Right atrium auricular region (tissue), 2 donors: ENCODE measurements around the gene NFKBIB. TPM values are rescaled to one million over a fixed set of nuclear protein-coding genes. Genes with fewer than 3 reads are reported as not detected.
"Not testable (repeated sequence)": the region's sequence is repeated elsewhere in the genome, so short reads cannot be mapped to it uniquely, and the experiment has no call there.

Experiments used
- DNase-seq: peaks from one replicate; pipeline ENCODE4 v3.0.0-alpha.2; 2019; ENCODE audit warnings: low spot score
- H3K27ac ChIP-seq, 2 donors: fragments of 200-600 bp; sonication (generic); 1 replicate in 1 of 2; 2 replicates in 1 of 2; pipeline ENCODE4 v1.5.1; 2016 to 2019
- H3K27me3 ChIP-seq, 2 donors: fragments of 200-600 bp; sonication (generic); one replicate each; pipeline versions ENCODE4 v1.5.1 to v1.6.0; 2017 to 2019
- H3K36me3 ChIP-seq: fragments of 200-600 bp; sonication (generic); one replicate; pipeline ENCODE4 v1.5.1; 2016
- H3K4me1 ChIP-seq, 2 donors: fragments of 200-600 bp; sonication (generic); one replicate each; pipeline versions ENCODE4 v1.5.1 to v1.6.0; 2017 to 2019
- H3K4me3 ChIP-seq, 2 donors: fragments of 200-600 bp; sonication (generic); 1 replicate in 1 of 2; 2 replicates in 1 of 2; pipeline ENCODE4 v1.5.1; 2017 to 2019; ENCODE audit warnings: mild to moderate bottlenecking in 1 of 2, moderate library complexity in 1 of 2
- H3K9me3 ChIP-seq, 2 donors: fragments of 200-600 bp; sonication (generic); one replicate each; pipeline ENCODE4 v1.5.1; 2019
- CTCF ChIP-seq, 2 donors: fragments of 200-600 bp; sonication (generic); IDR thresholded peaks; one replicate each; pipeline ENCODE4 v1.5.1; 2019; ENCODE audit warnings: antibody characterized with exemption in 2 of 2
- total RNA-seq, 2 donors: library from RNA; depleted of rRNA; stranded (reverse); fragments of >200 nt; gene quantifications; one replicate each; pipeline ENCODE4 v1.1.0, GENCODE V29; 2016

Gene NFKBIB
- total RNA-seq, 2 donors from 2014 or later: 13.3 to 29.2 TPM

- Histone ChIP-seq H3K4me1 (peaks cover 0 to 26% of the 10 kb centered on the region in 2 donors), H3K27ac (no peak overlapping the region), H3K4me3 (no peak overlapping the region), H3K36me3 (no peaks in the 10 kb centered on the region), H3K9me3 (no peaks in the 10 kb centered on the region), H3K27me3 (no peaks in the 10 kb centered on the region)
- no peak for DNase-seq
- TF ChIP-seq CTCF (IDR thresholded peaks at IDR 0.05): no peak
Measured at GRCh38 chr19:38867171-38867780, 32.5 kb upstream of the NFKBIB start.

- peaks cover 0 to 21% of the 10 kb centered on the region in 2 donors for H3K4me1 ChIP-seq
- TF ChIP-seq CTCF (IDR thresholded peaks at IDR 0.05): no peak
- H3K27me3 ChIP-seq: no peaks in the 10 kb centered on the region
- no peak for DNase-seq
- no peak overlapping the region for H3K4me3 ChIP-seq
- H3K9me3 ChIP-seq: no peaks in the 10 kb centered on the region
- H3K36me3 ChIP-seq: no peaks in the 10 kb centered on the region
- no peak overlapping the region for H3K27ac ChIP-seq
Measured at GRCh38 chr19:38868551-38868950, 31.2 kb upstream of the NFKBIB start.

GRCh38 chr19:38869160-38869835 lies 30.5 kb upstream of the NFKBIB start:
- Histone ChIP-seq H3K9me3 (no peaks in the 10 kb centered on the region), H3K27me3 (no peaks in the 10 kb centered on the region), H3K4me1 (peaks cover 0 to 24% of the 10 kb centered on the region in 2 donors), H3K27ac (peak overlapping the region in 1 of 2 donors; percentile 24), H3K36me3 (no peaks in the 10 kb centered on the region), H3K4me3 (peak overlapping the region; percentile 39 to 56)
- no peak for DNase-seq
- TF ChIP-seq CTCF (IDR thresholded peaks at IDR 0.05): no peak

GRCh38 chr19:38869836-38870607 lies 29.7 kb upstream of the NFKBIB start:
- peak; percentile 90 to 93 for TF ChIP-seq CTCF (IDR thresholded peaks at IDR 0.05)
- peak overlapping the region; percentile 24 to 27 for H3K27ac ChIP-seq
- H3K36me3 ChIP-seq: no peaks in the 10 kb centered on the region

GRCh38 chr19:38870612-38871011 lies 29.2 kb upstream of the NFKBIB start:
- H3K4me3 ChIP-seq: no peak overlapping the region
- H3K36me3 ChIP-seq: no peaks in the 10 kb centered on the region
- H3K27me3 ChIP-seq: no peaks in the 10 kb centered on the region
- H3K27ac ChIP-seq: peak overlapping the region in 1 of 2 donors; percentile 24
- no peak for DNase-seq
- no peak for TF ChIP-seq CTCF (IDR thresholded peaks at IDR 0.05)
- H3K4me1 ChIP-seq: peaks cover 0 to 24% of the 10 kb centered on the region in 2 donors
- no peaks in the 10 kb centered on the region for H3K9me3 ChIP-seq

More at GRCh38 chr19:38869836-38870607, 29.7 kb upstream of the NFKBIB start:
- H3K4me1 ChIP-seq: peaks cover 0 to 24% of the 10 kb centered on the region in 2 donors
- H3K9me3 ChIP-seq: no peaks in the 10 kb centered on the region
- H3K27me3 ChIP-seq: no peaks in the 10 kb centered on the region
- peak overlapping the region; percentile 39 to 56 for H3K4me3 ChIP-seq
- DNase-seq: peak; percentile 82

- H3K36me3 ChIP-seq, H3K27me3 ChIP-seq, H3K9me3 ChIP-seq, H3K4me3 ChIP-seq, DNase-seq, H3K27ac ChIP-seq: not testable (repeated sequence)
- peaks cover 0 to 34% of the 10 kb centered on the region in 2 donors for H3K4me1 ChIP-seq
Measured at GRCh38 chr19:38873400-38873799, 26.4 kb upstream of the NFKBIB start.
